T-helper 17 cell (primary cell): Measurements from ENCODE around the gene AK1. TPM values are rescaled to one million over a fixed set of nuclear protein-coding genes. Genes with fewer than 3 reads are reported as not detected.
A peak's percentile ranks its signal among the peaks of the same experiment; 100 is the strongest.
"Not testable (repeated sequence)": the region's sequence is repeated elsewhere in the genome, so short reads cannot be mapped to it uniquely, and the experiment has no call there.

Source experiments
- ATAC-seq: fragments of 150-1000 bp; cut with Tn5 transposase; 2 replicates; pipeline ENCODE4 v1.10.0; 2021; ENCODE audit warnings: mild to moderate bottlenecking, moderate library complexity
- DNase-seq, 3 donors: peaks; one replicate each; pipeline versions ENCODE4 v3.0.0 to v3.0.0-alpha.2; 2020 to 2021
- H3K9me3 ChIP-seq: one replicate; pipeline ENCODE4 v1.7.0; 2013; ENCODE audit warnings: low read length, mild to moderate bottlenecking; ENCODE audit not compliant: control insufficient read depth, poor library complexity, severe bottlenecking
- H3K27ac Mint-ChIP-seq: one replicate; pipeline ENCODE4 v1.8.0; 2022; ENCODE audit warnings: mild to moderate bottlenecking, moderate library complexity, mixed read lengths
- H3K27me3 Mint-ChIP-seq: one replicate; pipeline ENCODE4 v1.8.0; 2022; ENCODE audit warnings: mixed read lengths
- H3K36me3 Mint-ChIP-seq: one replicate; pipeline ENCODE4 v1.8.0; 2022; ENCODE audit warnings: low read depth, mixed read lengths
- H3K4me1 Mint-ChIP-seq: one replicate; pipeline ENCODE4 v1.8.0; 2022; ENCODE audit warnings: mild to moderate bottlenecking, mixed read lengths
- H3K4me3 Mint-ChIP-seq: one replicate; pipeline ENCODE4 v1.8.0; 2022; ENCODE audit warnings: mild to moderate bottlenecking, moderate library complexity, mixed read lengths
- total RNA-seq, 4 donors: library from RNA in 2 of 4; stranded (reverse) in 2 of 4; gene quantifications; one replicate each; pipeline ENCODE4 v1.2.3 and lab custom pipeline; 2022 to 2026

The AK1 gene
- total RNA-seq, 2 donors from 2014 or later: 35.9 to 66.5 TPM

DNA sequence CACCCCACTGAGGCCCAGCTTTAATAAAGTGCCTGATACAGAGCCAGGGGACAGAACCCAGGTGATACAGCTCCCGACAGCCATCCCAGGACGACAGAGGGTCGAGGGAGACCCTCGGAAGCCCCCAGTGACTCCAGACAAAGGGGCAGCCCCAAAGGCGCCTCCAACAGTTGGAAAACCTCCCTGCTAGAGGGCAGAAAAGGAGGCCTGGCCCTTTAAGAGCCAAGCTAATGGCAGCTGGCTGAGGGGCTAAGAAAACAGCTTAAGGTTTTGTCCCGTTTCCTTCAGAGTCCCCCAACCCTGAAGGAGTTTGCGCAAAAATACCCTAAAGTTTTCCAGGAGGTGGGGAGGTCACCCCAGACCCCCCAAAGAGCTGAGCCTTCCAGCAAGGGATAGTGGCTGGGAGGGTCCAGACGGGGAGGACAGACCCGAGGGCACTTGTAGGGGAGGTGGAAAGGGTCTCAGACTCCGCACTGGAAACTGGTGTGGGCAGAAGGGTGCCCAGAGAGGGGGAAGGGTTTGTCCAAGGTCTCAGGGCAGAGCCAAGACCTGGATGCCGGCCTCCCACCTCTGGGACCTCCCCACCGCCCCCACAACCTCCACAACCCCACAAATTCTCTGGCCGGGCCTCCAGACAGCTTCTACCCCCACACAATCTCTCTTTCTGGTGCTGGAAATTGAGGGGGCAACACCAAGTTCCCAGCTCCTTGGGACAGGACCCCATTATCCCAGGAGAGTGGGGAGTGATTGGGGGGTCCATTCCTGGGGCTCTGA lies 8.2 kb upstream of the AK1 start:
- H3K9me3 ChIP-seq: no peaks in the 10 kb centered on the region
- Mint-ChIP-seq H3K36me3 (no peaks in the 10 kb centered on the region), H3K27me3 (no peaks in the 10 kb centered on the region), H3K27ac (peak overlapping the region; percentile 83), H3K4me1 (peaks cover 11% of the 10 kb centered on the region), H3K4me3 (no peak overlapping the region)
- DNase-seq (no peak), ATAC-seq (no peak)

DNA sequence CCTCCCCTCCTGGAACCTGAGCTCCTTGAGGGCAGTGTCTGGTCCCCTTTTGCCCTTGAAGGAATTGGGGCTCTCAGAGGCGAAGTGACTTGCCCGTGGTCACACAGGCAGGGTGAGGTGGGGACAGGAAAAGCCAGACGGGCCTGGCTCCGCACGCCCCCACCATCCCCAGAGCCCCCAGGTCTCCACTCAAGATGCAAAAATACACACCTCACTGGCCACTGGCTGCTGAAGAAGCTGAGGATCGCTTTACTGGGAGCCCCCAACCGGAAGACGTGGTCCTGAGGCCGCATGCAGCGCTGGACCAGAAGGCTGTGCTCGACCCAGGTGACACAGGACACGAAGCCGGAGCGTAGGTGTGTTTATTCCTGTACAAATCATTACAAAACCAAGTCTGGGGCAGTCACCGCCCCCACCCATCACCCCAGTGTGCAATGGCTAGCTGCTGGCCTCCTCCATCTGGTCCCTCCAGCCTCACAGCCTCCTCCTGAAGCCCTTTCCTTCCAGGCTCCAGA lies 7.6 kb upstream of the AK1 start:
- Mint-ChIP-seq H3K4me1 (peaks cover 11% of the 10 kb centered on the region), H3K27ac (peak overlapping the region; percentile 83), H3K4me3 (no peak overlapping the region), H3K27me3 (no peaks in the 10 kb centered on the region), H3K36me3 (no peaks in the 10 kb centered on the region)
- DNase-seq (no peak), ATAC-seq (no peak)
- H3K9me3 ChIP-seq: no peaks in the 10 kb centered on the region

DNA sequence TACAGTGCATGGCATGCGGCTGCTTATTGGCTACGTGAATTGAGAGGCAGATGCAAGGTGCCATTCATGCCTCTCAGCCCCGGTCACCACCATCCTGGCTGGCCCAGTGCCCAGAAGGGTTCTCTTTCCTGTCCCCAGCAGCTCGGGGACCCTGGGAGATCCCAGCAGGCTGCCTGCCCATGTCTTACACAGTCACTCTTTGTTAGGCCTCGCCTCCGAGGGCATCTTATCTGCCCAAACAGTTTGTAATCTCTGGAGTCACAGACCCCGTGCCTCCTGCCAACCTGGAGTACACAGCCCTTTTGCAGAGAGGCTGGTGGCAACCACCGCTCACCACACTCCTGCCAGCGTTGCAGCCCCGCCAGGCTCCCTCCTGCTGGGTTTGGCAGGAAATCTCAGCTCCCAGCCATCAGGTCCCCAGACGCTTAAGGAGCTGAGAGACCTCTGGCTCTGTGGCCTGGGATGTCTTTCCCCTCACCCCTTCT lies 7.0 kb upstream of the AK1 start:
- DNase-seq (no peak), ATAC-seq (no peak)
- Mint-ChIP-seq H3K4me3 (no peak overlapping the region), H3K4me1 (peaks cover 11% of the 10 kb centered on the region), H3K27me3 (no peaks in the 10 kb centered on the region), H3K27ac (peak overlapping the region; percentile 83), H3K36me3 (no peaks in the 10 kb centered on the region)
- H3K9me3 ChIP-seq: no peaks in the 10 kb centered on the region

DNA sequence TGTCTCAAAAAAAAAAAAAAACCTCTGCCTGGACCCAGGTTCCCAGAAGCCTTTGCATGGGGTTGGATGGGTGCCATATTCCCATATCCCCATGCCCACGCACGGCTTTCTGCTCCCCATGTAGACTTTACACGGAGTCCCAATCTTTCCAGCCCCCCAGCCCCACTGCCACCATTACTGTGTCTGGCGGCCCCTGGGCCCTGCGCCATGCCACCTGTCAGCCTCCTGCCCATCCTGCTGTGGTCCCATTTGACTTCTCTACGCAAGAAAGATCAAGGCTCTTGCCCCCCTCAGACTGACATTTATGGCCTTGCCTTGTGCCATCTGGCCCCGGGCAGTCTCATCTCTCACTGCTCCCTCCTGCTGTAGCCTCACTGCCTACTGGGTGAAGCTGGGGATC lies 6.5 kb upstream of the AK1 start:
- Mint-ChIP-seq H3K27ac (peak overlapping the region; percentile 83), H3K4me1 (peaks cover 11% of the 10 kb centered on the region), H3K4me3 (no peak overlapping the region), H3K27me3 (no peaks in the 10 kb centered on the region), H3K36me3 (no peaks in the 10 kb centered on the region)
- DNase-seq (no peak), ATAC-seq (no peak)
- no peaks in the 10 kb centered on the region for H3K9me3 ChIP-seq

DNA sequence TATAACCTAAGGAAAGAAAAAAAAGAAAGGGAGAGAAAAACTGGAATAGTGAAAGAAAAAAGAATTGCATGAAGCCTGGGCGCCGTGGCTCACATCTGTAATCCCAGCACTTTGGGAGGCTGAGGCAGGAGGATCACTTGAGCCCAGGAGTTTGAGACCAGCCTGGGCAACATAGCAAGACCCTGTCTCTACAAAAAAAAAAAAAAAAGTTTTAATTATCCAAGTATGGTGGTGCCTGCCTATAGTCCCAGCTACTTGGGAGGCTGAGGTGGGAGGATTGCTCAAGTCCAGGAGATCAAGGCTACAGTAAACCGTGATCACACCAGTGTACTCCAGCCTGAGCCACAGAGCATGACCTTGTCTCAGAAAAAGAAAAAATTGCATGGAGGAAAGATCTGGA lies 4.2 kb upstream of the AK1 start:
- ATAC-seq, DNase-seq, H3K9me3 ChIP-seq, H3K36me3 Mint-ChIP-seq, H3K4me3 Mint-ChIP-seq: not testable (repeated sequence)
- peaks cover 14% of the 10 kb centered on the region for H3K4me1 Mint-ChIP-seq
- H3K27me3 Mint-ChIP-seq: peaks cover 10% of the 10 kb centered on the region
- H3K27ac Mint-ChIP-seq: peak overlapping the region; percentile 34

DNA sequence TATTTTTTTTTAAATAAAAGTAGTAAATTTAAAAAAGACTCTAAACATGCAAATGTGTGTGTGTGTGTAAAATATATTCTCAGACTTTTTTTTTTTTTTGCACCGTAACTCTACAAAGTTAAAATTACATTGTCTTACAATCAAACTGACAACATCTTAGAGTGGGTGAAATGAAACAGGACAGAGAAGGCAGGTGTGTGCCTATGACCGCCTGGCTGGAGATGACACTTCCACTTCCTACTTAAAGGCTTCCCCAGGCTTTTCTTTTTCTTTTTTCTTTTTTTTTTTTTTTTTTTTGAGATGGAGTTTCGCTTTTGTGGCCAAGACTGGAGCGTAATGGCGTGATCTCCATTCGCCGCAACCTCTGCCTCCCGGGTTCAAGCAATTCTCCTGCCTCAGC lies 2.7 kb upstream of the AK1 start:
- no peaks in the 10 kb centered on the region for H3K9me3 ChIP-seq
- DNase-seq: no peak
- Mint-ChIP-seq H3K36me3 (peaks cover 2% of the 10 kb centered on the region), H3K4me3 (no peak overlapping the region), H3K27me3 (peaks cover 10% of the 10 kb centered on the region), H3K27ac (no peak overlapping the region), H3K4me1 (peaks cover 14% of the 10 kb centered on the region)
- ATAC-seq: no peak

DNA sequence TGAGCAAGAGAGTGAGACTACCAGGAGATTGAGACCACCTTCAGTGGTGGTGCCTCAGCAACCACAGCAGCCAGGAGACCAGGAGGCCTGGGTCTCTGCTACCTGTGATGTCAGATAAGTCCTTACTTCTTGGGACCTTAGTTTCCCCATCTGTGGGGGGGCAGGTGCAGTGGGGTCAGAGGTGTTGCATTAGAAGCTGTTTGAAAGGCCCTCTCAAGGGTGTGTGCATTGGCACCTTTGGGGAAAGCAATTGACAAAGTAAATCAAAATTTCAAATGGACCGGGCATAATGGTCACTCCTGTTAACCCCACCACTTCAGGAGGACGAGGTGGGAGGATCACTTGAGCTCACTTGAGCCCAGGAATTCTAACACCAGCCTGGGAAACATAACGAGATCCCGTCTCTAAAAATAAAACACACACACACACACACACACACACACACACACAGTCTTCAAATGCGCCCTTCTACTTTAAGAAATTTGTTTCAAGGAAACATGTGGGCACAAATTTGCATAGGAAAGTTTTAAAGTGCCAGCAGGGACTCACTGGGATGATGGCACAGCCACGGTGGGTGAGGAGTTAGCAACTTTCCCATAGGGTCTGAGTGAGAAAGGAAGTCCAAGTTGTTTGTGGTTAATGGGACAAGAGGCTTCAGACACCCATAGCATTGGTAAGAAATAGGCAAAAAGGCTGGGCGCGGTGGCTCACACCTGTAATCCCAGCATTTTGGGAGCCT lies 1.3 kb upstream of the AK1 start:
- DNase-seq: no peak
- no peak overlapping the region for H3K4me3 Mint-ChIP-seq
- H3K4me1 Mint-ChIP-seq: peaks cover 3% of the 10 kb centered on the region
- H3K27ac Mint-ChIP-seq: no peak overlapping the region
- peaks cover 2% of the 10 kb centered on the region for H3K36me3 Mint-ChIP-seq
- H3K27me3 Mint-ChIP-seq: peaks cover 10% of the 10 kb centered on the region
- no peak for ATAC-seq
- H3K9me3 ChIP-seq: no peaks in the 10 kb centered on the region

DNA sequence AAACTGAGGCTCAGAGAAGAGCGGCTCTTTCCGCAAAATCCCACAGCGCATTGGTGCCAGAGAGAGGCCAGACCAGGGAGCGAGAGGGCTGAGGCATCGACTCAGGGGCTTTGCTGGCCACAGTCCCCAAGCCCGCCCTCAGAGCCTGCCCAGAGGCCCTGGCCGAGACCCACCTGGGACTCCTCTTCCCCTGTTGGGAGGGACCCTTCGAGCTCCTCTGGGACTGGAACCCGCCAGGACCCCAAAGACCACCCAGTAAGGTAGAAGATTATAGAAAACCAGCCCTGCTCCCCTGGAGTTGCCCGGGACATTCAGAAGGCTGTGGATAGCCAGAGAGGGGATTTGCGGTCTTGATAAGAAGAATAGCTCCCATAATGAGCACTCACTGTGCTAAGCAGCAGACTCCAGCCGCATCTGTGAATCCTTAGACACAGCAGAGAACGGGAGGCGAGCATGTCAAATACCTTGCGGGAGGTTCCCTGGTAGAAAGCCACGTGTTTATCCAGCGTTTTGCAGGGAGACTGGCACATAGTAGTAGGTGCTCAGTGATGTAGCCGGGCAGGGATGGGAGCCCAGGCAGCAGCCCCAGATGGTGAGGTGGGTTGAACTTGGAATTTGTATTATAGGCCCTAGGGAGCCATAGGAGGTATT lies 651 bp upstream of the AK1 start:
- Mint-ChIP-seq H3K4me3 (peak overlapping the region; percentile 39), H3K4me1 (peaks cover 3% of the 10 kb centered on the region), H3K27ac (peak overlapping the region; percentile 9), H3K36me3 (peaks cover 2% of the 10 kb centered on the region), H3K27me3 (peaks cover 10% of the 10 kb centered on the region)
- DNase-seq (no peak), ATAC-seq (no peak)
- no peaks in the 10 kb centered on the region for H3K9me3 ChIP-seq

DNA sequence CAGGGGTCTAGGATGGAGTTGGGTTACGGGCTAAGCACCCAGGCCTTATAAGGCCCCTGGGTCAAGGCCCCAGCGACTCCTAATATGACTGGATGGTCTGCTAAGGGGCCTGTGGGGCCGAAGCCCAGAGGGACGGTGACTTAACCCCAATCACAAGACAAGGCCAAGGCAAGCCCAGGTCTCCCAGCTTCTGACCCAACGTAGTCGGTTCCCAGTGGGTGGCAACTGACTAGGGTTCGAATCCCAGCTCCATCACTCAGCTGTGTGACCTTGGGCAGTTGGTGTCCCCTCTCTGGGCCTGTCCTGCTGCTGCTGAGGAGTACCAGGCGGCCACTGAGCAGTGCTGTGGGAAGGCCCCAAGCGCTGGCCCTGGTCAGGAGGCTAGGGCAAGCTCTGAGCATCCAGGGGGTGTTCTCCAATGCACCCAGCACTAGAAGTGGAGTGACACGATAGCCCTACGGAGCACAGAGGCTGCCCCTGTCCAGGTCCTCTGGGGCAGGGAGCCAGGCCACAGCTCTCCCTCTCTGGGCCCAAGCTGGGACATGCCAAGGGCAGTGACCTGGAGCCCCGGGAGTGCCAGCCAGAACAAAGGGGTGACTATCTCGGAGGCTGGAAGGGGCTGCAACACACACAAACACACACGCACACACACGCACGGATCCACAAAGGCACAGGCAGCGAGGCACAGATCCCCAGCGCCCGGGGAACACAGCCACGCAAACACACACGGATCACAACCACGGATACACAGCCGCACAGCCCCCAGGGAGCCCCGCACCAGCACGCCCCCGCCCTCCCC lies 512 bp downstream of the AK1 start:
- no peaks in the 10 kb centered on the region for H3K9me3 ChIP-seq
- Mint-ChIP-seq H3K36me3 (peaks cover 2% of the 10 kb centered on the region), H3K4me1 (peaks cover 3% of the 10 kb centered on the region), H3K4me3 (peak overlapping the region; percentile 56), H3K27ac (no peak overlapping the region), H3K27me3 (peaks cover 10% of the 10 kb centered on the region)
- DNase-seq (no peak), ATAC-seq (no peak)

DNA sequence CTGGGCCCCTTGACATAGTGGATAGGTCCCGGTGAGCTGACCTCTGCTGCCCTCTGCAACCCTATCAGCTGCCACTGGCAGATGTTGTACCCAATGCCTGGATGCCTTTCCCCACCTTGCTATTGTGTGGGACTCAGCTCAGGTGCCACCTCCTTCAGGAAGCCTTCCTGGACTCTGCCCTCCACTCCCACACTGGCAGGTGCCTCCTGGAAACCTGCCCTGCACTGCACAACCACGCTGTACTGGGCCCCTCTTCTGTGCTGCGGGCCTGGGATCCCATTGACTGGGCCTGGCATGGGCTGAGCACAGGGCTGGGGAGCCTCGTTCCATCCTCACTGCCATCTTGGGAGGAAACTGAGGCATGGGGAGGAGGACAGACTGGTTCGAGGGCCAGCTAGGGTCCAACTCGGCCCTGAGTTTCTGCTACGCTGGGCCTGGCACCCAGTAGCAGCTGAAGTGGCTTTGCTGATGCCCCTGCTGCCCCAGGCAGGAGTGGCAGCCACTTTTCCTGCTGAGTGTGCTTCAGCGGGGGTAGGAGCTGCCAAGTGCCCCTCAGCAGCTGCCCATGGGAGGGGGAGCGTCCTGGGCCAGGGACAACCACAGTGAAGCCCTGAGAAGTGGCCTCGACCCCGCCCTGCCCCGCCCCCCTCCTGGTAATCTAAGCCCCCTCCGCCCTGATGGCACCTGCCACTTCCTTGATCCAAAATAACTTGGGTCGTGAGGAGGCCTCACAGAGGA lies 1.3 kb downstream of the AK1 start:
- H3K9me3 ChIP-seq: no peaks in the 10 kb centered on the region
- Mint-ChIP-seq H3K27ac (no peak overlapping the region), H3K36me3 (peaks cover 2% of the 10 kb centered on the region), H3K4me3 (no peak overlapping the region), H3K27me3 (peaks cover 10% of the 10 kb centered on the region), H3K4me1 (peaks cover 6% of the 10 kb centered on the region)
- DNase-seq (no peak), ATAC-seq (no peak)

DNA sequence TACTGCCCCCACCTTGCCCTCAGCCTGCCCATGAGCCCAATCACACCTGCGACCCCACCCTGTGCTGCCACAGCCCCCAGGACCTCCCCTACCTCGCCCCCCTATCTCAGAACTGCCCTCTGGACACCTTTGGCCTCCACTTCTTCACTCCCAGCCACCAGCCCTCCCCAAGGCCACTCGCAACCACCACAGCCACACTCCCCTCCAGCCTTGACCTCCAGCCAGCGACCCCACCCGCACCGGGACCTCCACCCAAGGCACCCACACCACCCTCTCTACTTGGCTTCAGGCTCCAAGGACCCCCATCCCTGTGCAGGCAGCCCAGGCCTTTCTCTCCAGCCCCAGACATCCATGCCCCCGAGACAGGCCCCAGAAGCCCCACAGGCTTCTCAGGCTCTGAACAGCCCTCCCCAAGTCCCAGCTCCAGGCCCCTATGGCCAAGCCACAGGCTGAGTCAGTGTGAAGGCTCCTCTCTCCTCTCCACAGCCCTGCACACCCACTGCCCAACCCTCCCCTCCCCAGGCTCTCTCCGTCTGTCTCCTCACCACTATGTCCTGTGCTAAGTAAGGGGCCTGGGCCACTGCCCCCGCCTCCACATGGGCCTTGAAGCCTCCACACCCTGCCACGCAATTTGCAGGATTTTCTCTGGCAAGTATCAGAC lies 2.0 kb downstream of the AK1 start:
- Mint-ChIP-seq H3K27ac (no peak overlapping the region), H3K4me3 (no peak overlapping the region), H3K36me3 (peaks cover 2% of the 10 kb centered on the region), H3K4me1 (peaks cover 6% of the 10 kb centered on the region), H3K27me3 (peaks cover 10% of the 10 kb centered on the region)
- no peaks in the 10 kb centered on the region for H3K9me3 ChIP-seq
- no peak for ATAC-seq
- DNase-seq: no peak
